NB4 (cell line): ENCODE results near the gene MICAL2.

Experiments used
- DNase-seq: peaks from one replicate; pipeline ENCODE4 v3.0.0; 2010; ENCODE audit warnings: low read depth
- H3K4me3 ChIP-seq: one replicate; pipeline ENCODE4 v1.5.1; 2011; ENCODE audit warnings: mild to moderate bottlenecking, low read depth, low read length, moderate library complexity
- MYC ChIP-seq: IDR thresholded peaks from 2 replicates; pipeline ENCODE4 v1.6.1; 2011; ENCODE audit warnings: low read depth, low read length
- POLR2A ChIP-seq: IDR thresholded peaks from 2 replicates; pipeline ENCODE4 v1.6.1; 2011; ENCODE audit warnings: mild to moderate bottlenecking; ENCODE audit not compliant: insufficient read length; ENCODE audit errors: extremely low read depth
- TF ChIP-seq, protein P1 (sequence below): IDR thresholded peaks from 2 replicates; pipeline ENCODE4 v1.6.1; 2011; ENCODE audit warnings: low read depth, low read length
- TF ChIP-seq, protein P2 (sequence below): IDR thresholded peaks from one replicate; pipeline ENCODE4 v1.5.1; 2012; ENCODE audit warnings: low read depth, low read length

Gene MICAL2

DNA sequence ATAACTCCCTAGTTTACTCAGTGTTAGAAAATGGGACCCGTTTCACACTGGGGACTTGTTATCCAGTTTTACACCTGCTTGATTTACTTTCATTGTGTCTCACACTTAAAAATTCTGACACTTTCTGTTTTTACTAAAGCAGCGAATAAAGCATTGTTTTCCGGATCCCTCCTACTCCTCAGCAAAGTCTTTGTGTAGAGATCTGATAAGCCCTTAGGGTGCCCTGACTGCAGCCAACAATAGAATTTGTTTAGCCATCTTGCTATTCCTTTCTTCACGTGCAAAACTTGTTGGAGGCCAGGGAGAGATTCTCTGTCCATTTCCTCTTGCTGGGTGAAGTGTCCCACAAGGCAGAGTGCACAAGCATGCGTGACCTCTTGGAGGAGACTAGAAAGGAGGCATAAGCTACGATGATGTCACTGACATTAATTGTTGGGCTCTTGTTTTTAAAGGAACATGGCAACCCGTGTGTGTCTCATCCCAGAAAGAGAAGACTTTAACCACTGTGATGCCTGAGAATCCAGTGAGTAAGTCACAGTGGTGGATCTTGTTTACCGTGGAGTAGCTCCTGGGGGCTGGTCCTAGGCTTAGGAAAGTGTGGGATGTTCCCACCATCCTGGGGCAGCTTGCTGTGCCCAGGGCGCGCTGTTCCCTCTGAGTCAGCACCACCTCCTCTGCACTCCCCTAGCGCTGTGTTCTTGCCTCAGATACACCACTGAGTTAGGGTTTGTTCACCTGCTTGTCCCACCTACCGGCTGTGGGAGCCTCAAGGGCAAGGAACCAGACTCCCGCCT is 27.7 kb downstream of the MICAL2 start:
- TF ChIP-seq, protein P1, sequence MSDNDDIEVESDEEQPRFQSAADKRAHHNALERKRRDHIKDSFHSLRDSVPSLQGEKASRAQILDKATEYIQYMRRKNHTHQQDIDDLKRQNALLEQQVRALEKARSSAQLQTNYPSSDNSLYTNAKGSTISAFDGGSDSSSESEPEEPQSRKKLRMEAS, result no peak
- TF ChIP-seq MYC, result no peak
- TF ChIP-seq, protein P2, sequence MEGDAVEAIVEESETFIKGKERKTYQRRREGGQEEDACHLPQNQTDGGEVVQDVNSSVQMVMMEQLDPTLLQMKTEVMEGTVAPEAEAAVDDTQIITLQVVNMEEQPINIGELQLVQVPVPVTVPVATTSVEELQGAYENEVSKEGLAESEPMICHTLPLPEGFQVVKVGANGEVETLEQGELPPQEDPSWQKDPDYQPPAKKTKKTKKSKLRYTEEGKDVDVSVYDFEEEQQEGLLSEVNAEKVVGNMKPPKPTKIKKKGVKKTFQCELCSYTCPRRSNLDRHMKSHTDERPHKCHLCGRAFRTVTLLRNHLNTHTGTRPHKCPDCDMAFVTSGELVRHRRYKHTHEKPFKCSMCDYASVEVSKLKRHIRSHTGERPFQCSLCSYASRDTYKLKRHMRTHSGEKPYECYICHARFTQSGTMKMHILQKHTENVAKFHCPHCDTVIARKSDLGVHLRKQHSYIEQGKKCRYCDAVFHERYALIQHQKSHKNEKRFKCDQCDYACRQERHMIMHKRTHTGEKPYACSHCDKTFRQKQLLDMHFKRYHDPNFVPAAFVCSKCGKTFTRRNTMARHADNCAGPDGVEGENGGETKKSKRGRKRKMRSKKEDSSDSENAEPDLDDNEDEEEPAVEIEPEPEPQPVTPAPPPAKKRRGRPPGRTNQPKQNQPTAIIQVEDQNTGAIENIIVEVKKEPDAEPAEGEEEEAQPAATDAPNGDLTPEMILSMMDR, result no peak
- TF ChIP-seq POLR2A, result no peak
- no peak for DNase-seq
- H3K4me3 ChIP-seq, result no peak overlapping the region

DNA sequence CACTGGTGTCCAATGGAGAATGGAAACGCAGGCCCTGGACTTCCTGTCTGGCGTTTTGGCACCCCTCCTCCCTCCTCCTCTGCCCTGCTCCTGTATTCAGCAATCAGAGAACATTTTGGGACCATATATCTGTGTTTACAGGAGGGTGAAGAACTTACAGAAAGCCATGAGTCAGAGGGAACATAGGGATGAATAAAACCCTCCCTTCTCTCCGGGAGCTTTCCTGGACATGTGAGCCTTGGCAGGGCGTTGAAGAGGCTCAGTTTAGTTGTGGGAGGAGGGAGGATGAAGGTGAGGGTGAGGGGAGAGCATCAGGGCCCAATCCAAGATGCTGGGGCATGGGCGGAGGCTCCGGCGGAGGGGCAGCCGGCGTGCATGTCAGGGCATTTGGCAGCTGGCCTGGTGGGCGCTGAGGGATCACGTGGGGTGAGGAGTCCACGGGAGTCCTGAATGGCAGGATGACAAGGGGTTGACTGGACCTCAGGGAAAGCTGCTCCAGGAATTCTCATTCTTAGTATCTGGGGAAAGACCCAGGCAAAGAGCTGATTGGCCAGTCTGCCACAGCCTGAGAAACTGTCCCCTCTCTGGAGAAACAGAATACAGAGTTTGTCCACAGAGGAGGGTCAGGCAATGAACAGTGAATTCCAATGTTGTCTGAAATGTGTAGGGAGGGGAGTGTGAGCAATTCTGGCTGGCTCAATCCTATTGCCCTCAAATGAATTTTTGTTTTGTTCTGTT is 28.9 kb downstream of the MICAL2 start:
- TF ChIP-seq MYC (no peak), POLR2A (no peak)
- TF ChIP-seq, protein P2, result no peak
- TF ChIP-seq, protein P1, result no peak
- no peak for DNase-seq
- H3K4me3 ChIP-seq, result no peak overlapping the region

DNA sequence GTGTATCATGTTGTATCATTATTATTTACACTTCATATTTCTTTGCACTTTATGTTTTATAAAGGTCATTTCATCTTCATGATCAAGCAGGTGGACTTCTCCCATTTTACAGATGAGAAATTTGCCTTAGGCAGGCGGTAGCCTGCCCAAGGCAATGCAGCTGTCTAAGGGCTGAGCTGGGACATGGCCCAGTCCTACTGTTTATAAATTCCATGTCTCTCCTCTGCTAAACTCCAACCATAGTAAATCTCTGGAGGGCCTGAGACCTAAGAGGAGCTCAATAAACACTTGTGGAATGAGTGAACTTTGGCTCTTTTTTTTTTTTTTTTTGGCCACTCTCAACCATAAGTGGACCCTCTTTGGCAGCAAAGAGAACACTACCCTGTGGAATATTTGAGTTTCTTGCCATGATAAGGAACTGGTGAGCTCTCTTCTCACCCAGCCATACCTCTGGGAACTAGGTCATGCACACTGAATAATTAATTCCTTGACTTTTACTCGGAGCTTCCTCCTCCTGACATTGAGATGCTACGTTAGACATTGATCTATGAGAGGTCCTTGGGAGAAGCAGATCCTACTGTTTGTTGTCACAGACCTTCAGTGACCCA is 29.9 kb downstream of the MICAL2 start:
- TF ChIP-seq, protein P1, result no peak
- TF ChIP-seq MYC, result no peak
- TF ChIP-seq, protein P2, result no peak
- H3K4me3 ChIP-seq, result no peak overlapping the region
- DNase-seq, result no peak

DNA sequence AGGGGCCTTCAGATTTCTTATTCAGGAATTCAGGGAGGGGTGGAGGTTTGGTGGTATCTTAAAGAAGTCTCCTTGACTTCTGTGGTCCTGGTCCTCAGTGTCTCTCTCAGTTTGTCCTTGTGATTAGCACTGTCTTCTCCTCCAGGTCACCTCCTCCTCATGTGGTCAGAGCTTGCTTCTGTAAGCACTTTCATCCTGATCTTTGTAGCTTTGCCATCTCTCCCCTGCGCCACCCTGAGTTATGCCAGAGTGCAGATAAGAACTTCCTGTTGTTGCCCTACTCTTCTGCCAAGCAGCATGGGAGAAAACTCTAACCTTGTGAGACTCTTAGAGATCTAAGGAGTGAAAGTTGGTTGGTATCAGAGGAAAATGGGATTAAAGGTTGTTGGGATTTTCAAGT is 30.9 kb downstream of the MICAL2 start:
- DNase-seq, result no peak
- H3K4me3 ChIP-seq, result no peak overlapping the region
- TF ChIP-seq, protein P1, result no peak
- TF ChIP-seq, protein P2, result no peak
- TF ChIP-seq POLR2A (no peak), MYC (no peak)

DNA sequence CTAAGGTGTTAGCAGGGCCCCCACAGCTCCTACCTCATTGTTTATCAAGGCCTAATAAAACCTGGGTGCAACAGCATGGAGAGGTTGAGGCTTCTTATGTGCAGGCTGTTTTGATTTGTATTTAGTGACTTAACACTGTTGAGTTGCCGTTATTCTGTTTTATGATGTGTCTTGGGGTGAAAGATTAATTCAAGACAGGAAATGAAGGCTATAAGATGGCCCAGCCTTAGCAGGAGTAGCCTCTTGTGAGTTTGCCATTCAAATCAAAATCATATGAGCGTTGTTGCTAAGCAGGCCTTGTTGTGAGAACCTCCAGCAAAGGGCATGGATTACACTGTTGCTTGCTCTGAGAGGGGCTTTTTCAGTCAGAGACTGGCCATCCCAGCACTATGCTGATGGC is 31.8 kb downstream of the MICAL2 start:
- no peak for DNase-seq

More for the DNA sequence above, 31.8 kb downstream of the MICAL2 start:
- TF ChIP-seq, protein P2, result no peak
- no peak for TF ChIP-seq POLR2A
- TF ChIP-seq, protein P1, result no peak
- no peak overlapping the region for H3K4me3 ChIP-seq
